H9 (cell line): ENCODE data around the gene CYB5A. TPM values are rescaled to one million over a fixed set of nuclear protein-coding genes. Genes with fewer than 3 reads are reported as not detected.

ENCODE experiments used
- DNase-seq: peaks from one replicate; pipeline ENCODE4 v3.0.0-alpha.2; 2017
- H2AFZ ChIP-seq: one replicate; pipeline ENCODE4 v1.6.1; 2013; ENCODE audit warnings: mild to moderate bottlenecking, low read length, control low read depth, moderate library complexity
- H2AK5ac ChIP-seq: 2 replicates; pipeline ENCODE4 v1.6.1; 2013; ENCODE audit warnings: low read length, control low read depth, mixed read lengths; ENCODE audit not compliant: insufficient read length
- H2BK120ac ChIP-seq: one replicate; pipeline ENCODE4 v1.6.1; 2013; ENCODE audit warnings: low read depth, mild to moderate bottlenecking, low read length, control low read depth, inconsistent platforms; ENCODE audit not compliant: poor library complexity, severe bottlenecking
- H2BK12ac ChIP-seq: 2 replicates; pipeline ENCODE4 v1.6.1; 2013; ENCODE audit warnings: low read length, control low read depth, mixed read lengths, low read depth; ENCODE audit not compliant: insufficient read length
- H2BK15ac ChIP-seq: 2 replicates; pipeline ENCODE4 v1.6.1; 2013; ENCODE audit warnings: low read depth, low read length, control low read depth
- H2BK20ac ChIP-seq: one replicate; pipeline ENCODE4 v1.6.1; 2013; ENCODE audit warnings: low read depth, mild to moderate bottlenecking, low read length, control low read depth, inconsistent platforms; ENCODE audit not compliant: poor library complexity, severe bottlenecking
- H2BK5ac ChIP-seq: 2 replicates; pipeline ENCODE4 v1.6.1; 2013; ENCODE audit warnings: low read length, control low read depth, mixed read lengths; ENCODE audit not compliant: insufficient read length
- H3K14ac ChIP-seq: 2 replicates; pipeline ENCODE4 v1.6.1; 2013; ENCODE audit warnings: low read length, control low read depth; ENCODE audit not compliant: insufficient read depth
- H3K18ac ChIP-seq: 2 replicates; pipeline ENCODE4 v1.6.1; 2013; ENCODE audit warnings: low read depth, mild to moderate bottlenecking, mixed read lengths, low read length, control low read depth; ENCODE audit not compliant: insufficient read length
- H3K23ac ChIP-seq: 2 replicates; pipeline ENCODE4 v1.6.1; 2013; ENCODE audit warnings: low read length, control low read depth, mixed read lengths, low read depth; ENCODE audit not compliant: insufficient read length
- H3K23me2 ChIP-seq: 2 replicates; pipeline ENCODE4 v1.6.1; 2013; ENCODE audit warnings: low read depth, mild to moderate bottlenecking, mixed read lengths, low read length, control low read depth; ENCODE audit not compliant: insufficient read length, poor library complexity, severe bottlenecking
- H3K27ac ChIP-seq: 2 replicates; pipeline ENCODE4 v1.5.1; 2013; ENCODE audit warnings: low read length, control low read depth, mixed read lengths, low read depth; ENCODE audit not compliant: insufficient read length
- H3K27me3 ChIP-seq: 2 replicates; pipeline ENCODE4 v1.6.1; 2013; ENCODE audit warnings: low read length, control low read depth, inconsistent platforms; ENCODE audit not compliant: insufficient read depth
- H3K4ac ChIP-seq: 2 replicates; pipeline ENCODE4 v1.6.1; 2013; ENCODE audit warnings: low read depth, mild to moderate bottlenecking, control low read depth, inconsistent platforms, low read length, moderate library complexity
- H3K4me1 ChIP-seq: 2 replicates; pipeline ENCODE4 v1.6.1; 2013; ENCODE audit warnings: low read length, control low read depth, inconsistent platforms; ENCODE audit not compliant: insufficient read depth
- H3K4me2 ChIP-seq: 2 replicates; pipeline ENCODE4 v1.6.1; 2013; ENCODE audit warnings: low read length, control low read depth, mixed read lengths; ENCODE audit not compliant: insufficient read length, insufficient read depth
- H3K56ac ChIP-seq: 2 replicates; pipeline ENCODE4 v1.6.1; 2013; ENCODE audit warnings: low read depth, mild to moderate bottlenecking, mixed read lengths, low read length, control low read depth; ENCODE audit not compliant: insufficient read length
- H3K79me1 ChIP-seq: 2 replicates; pipeline ENCODE4 v1.6.1; 2013; ENCODE audit warnings: low read depth, mild to moderate bottlenecking, moderate library complexity, low read length, control low read depth, inconsistent platforms; ENCODE audit not compliant: insufficient read depth, poor library complexity, severe bottlenecking
- H3K79me2 ChIP-seq: 2 replicates; pipeline ENCODE4 v1.6.1; 2013; ENCODE audit warnings: low read length, control low read depth, inconsistent platforms; ENCODE audit not compliant: insufficient read depth
- H3K9ac ChIP-seq: 2 replicates; pipeline ENCODE4 v1.6.1; 2013; ENCODE audit warnings: low read length, control low read depth, mixed read lengths; ENCODE audit not compliant: insufficient read length; ENCODE audit errors: extremely low read depth
- H3K9me3 ChIP-seq: one replicate; pipeline ENCODE4 v1.6.1; 2013; ENCODE audit warnings: low read depth, low read length, inconsistent platforms; ENCODE audit not compliant: control insufficient read depth
- H3T11ph ChIP-seq: one replicate; pipeline ENCODE4 v1.6.1; 2013; ENCODE audit warnings: mild to moderate bottlenecking, low read length, control low read depth, inconsistent platforms
- H4K20me1 ChIP-seq: one replicate; pipeline ENCODE4 v1.6.1; 2013; ENCODE audit not compliant: control insufficient read depth, insufficient read length, insufficient read depth
- H4K5ac ChIP-seq: 2 replicates; pipeline ENCODE4 v1.6.1; 2013; ENCODE audit warnings: low read depth, mild to moderate bottlenecking, mixed read lengths, low read length, control low read depth; ENCODE audit not compliant: insufficient read length
- H4K8ac ChIP-seq: replicated peaks from 2 replicates; pipeline ENCODE4 v1.6.1; 2013; ENCODE audit warnings: low read length, control low read depth, mixed read lengths, low read depth; ENCODE audit not compliant: insufficient read length
- H4K91ac ChIP-seq: 2 replicates; pipeline ENCODE4 v1.6.1; 2013; ENCODE audit warnings: low read depth, mild to moderate bottlenecking, moderate library complexity, mixed read lengths, low read length, control low read depth; ENCODE audit not compliant: insufficient read length
- H3K27ac Mint-ChIP-seq, 3 experiments: 2 replicates in 2 of 3; 3 replicates in 1 of 3; pipeline ENCODE4 v1.8.0; 2020 to 2021; ENCODE audit warnings: mixed read lengths in 3 of 3, mild to moderate bottlenecking in 1 of 3, moderate library complexity in 1 of 3
- H3K27me3 Mint-ChIP-seq: 2 replicates; pipeline ENCODE4 v1.8.0; 2021; ENCODE audit warnings: low read depth, mild to moderate bottlenecking, moderate library complexity, mixed read lengths
- H3K36me3 Mint-ChIP-seq, 3 experiments: 2 replicates in 2 of 3; 3 replicates in 1 of 3; pipeline ENCODE4 v1.8.0; 2020 to 2021; ENCODE audit warnings: low read depth in 3 of 3, mixed read lengths in 3 of 3; ENCODE audit not compliant: insufficient read depth in 1 of 3
- H3K4me1 Mint-ChIP-seq, 2 experiments: 2 replicates each; pipeline ENCODE4 v1.8.0; 2020; ENCODE audit warnings: mixed read lengths in 2 of 2
- H3K4me3 Mint-ChIP-seq, 2 experiments: 2 replicates in 1 of 2; 3 replicates in 1 of 2; pipeline ENCODE4 v1.8.0; 2020 to 2021; ENCODE audit warnings: mild to moderate bottlenecking in 2 of 2, mixed read lengths in 2 of 2, moderate library complexity in 1 of 2
- H3K9me3 Mint-ChIP-seq, 2 experiments: 2 replicates in 1 of 2; 3 replicates in 1 of 2; pipeline ENCODE4 v1.8.0; 2020; ENCODE audit warnings: mild to moderate bottlenecking in 2 of 2, mixed read lengths in 2 of 2, moderate library complexity in 1 of 2
- WGBS: extraction: QIAGEN DNeasy Blood & Tissue Kit; methylation state at CpG from one replicate; pipeline ENCODE4 v1.1.7; 2013; ENCODE audit warnings: missing lambda C conversion rate, low lambda C conversion rate, mixed read lengths; ENCODE audit not compliant: insufficient read length; ENCODE audit errors: extremely low coverage; 5-methylcytosine and 5-hydroxymethylcytosine counted together
- total RNA-seq: library from RNA; stranded (reverse); gene quantifications from 2 replicates; pipeline ENCODE4 v1.2.1, GENCODE V29; 2021
- TF ChIP-seq, protein P1 (sequence below): fragments of 200-600 bp; sonication (generic); conservative IDR thresholded peaks from 3 replicates; pipeline ENCODE4 v1.8.0; 2021; ENCODE audit warnings: antibody characterized with exemption, mild to moderate bottlenecking

CYB5A gene
- total RNA-seq, 1 experiment from 2014 or later, result 93.2 TPM

DNA sequence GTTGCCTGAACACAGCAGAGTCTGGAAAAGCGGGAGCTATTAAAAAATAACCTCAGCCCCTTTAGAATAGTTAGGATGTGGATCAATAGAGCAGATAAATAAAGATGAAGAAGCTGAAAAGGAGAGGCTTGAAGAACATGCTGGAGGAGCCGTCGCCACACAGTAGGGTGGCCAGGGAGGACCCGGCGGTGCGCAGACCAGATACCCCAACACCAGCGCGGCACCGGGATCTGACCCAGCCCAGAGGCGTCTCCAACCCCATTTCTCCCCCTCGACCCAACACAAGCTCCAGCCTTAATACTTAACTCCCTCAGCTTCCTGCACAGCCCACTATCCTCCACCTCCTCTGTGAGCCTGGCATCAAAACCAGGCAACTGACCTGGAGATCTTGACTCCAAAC, 16.0 kb downstream of the CYB5A start:
- Mint-ChIP-seq H3K36me3 (peaks cover 19 to 22% (median 21%) of the 10 kb centered on the region in 3 experiments), H3K4me1 (peaks cover 27 to 31% of the 10 kb centered on the region in 2 experiments), H3K27me3 (no peaks in the 10 kb centered on the region), H3K9me3 (no peaks in the 10 kb centered on the region), H3K4me3 (no peak overlapping the region), H3K27ac (no peak overlapping the region)
- Histone ChIP-seq H3K18ac (no peak overlapping the region), H4K20me1 (no peaks in the 10 kb centered on the region), H3T11ph (no peak overlapping the region), H2BK12ac (no peak overlapping the region), H3K23me2 (no peaks in the 10 kb centered on the region), H3K9ac (no peak overlapping the region), H2BK120ac (no peak overlapping the region), H4K8ac (no peak overlapping the region), H4K5ac (no peak overlapping the region), H4K91ac (no peak overlapping the region), H3K79me2 (peaks cover 21% of the 10 kb centered on the region; the same call in 1 of the 2 replicates), H3K56ac (no peak overlapping the region), H3K4me2 (no peak overlapping the region), H3K79me1 (peaks cover 12% of the 10 kb centered on the region), H2BK15ac (no peak overlapping the region), H3K9me3 (no peaks in the 10 kb centered on the region), H2BK5ac (no peak overlapping the region), H2BK20ac (no peak overlapping the region), H3K4me1 (peaks cover 10% of the 10 kb centered on the region), H3K27ac (no peak overlapping the region), H3K4ac (no peak overlapping the region), H2AFZ (no peak overlapping the region), H3K14ac (no peak overlapping the region; the same call in 1 of the 2 replicates), H3K23ac (no peak overlapping the region), H3K27me3 (no peaks in the 10 kb centered on the region), H2AK5ac (no peak overlapping the region)
- DNase-seq, result no peak
- TF ChIP-seq, protein P1, sequence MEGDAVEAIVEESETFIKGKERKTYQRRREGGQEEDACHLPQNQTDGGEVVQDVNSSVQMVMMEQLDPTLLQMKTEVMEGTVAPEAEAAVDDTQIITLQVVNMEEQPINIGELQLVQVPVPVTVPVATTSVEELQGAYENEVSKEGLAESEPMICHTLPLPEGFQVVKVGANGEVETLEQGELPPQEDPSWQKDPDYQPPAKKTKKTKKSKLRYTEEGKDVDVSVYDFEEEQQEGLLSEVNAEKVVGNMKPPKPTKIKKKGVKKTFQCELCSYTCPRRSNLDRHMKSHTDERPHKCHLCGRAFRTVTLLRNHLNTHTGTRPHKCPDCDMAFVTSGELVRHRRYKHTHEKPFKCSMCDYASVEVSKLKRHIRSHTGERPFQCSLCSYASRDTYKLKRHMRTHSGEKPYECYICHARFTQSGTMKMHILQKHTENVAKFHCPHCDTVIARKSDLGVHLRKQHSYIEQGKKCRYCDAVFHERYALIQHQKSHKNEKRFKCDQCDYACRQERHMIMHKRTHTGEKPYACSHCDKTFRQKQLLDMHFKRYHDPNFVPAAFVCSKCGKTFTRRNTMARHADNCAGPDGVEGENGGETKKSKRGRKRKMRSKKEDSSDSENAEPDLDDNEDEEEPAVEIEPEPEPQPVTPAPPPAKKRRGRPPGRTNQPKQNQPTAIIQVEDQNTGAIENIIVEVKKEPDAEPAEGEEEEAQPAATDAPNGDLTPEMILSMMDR, result no peak
- no CpG with 5 or more reads among the region's 11 CpGs for WGBS
